A549 (cell line): ENCODE measurements around the gene SNX5.

ENCODE experiments used
- BHLHE40 ChIP-seq: IDR thresholded peaks from 2 replicates; pipeline ENCODE4 v1.6.1; 2012; ENCODE audit warnings: low read depth, low read length, inconsistent platforms
- CBX2 ChIP-seq: fragments of 200-600 bp; sonication (generic); IDR thresholded peaks from 2 replicates; pipeline ENCODE4 v1.6.1; 2016; ENCODE audit warnings: low read depth, mild to moderate bottlenecking, borderline replicate concordance
- CEBPB ChIP-seq, 2 experiments: fragments of >200 bp in 1 of 2; sonication (Bioruptor Twin) in 1 of 2; formaldehyde crosslinking in 1 of 2; IDR thresholded peaks; 2 replicates each; pipeline ENCODE4 v1.6.1; 2012 to 2016
- CHD4 ChIP-seq: fragments of 200-600 bp; sonication (generic); IDR thresholded peaks from 2 replicates; pipeline ENCODE4 v1.6.1; 2016; ENCODE audit warnings: antibody characterized with exemption, mild to moderate bottlenecking, borderline replicate concordance
- CTCF ChIP-seq: fragments of >200 bp; sonication (Bioruptor Twin); formaldehyde crosslinking; IDR thresholded peaks from 3 replicates; pipeline ENCODE4 v1.5.1; 2016
- EP300 ChIP-seq, 2 experiments: fragments of >200 bp; sonication (Bioruptor Twin); formaldehyde crosslinking; IDR thresholded peaks; 2 replicates in 1 of 2; 3 replicates in 1 of 2; pipeline ENCODE4 v1.6.1; 2016 to 2017
- HOXB13 ChIP-seq: fragments of 250-450 bp; sonication (Bioruptor Pico); IDR thresholded peaks from 2 replicates; pipeline ENCODE4 v1.5.0; 2020; ENCODE audit warnings: low read depth, mild to moderate bottlenecking, moderate library complexity
- MAX ChIP-seq: IDR thresholded peaks from 2 replicates; pipeline ENCODE4 v1.6.1; 2012
- PBX3 ChIP-seq: IDR thresholded peaks from 2 replicates; pipeline ENCODE4 v1.6.1; 2012
- POLR2A ChIP-seq: IDR thresholded peaks from 2 replicates; pipeline ENCODE4 v1.6.1; 2012; ENCODE audit warnings: mild to moderate bottlenecking, low read length
- RCOR1 ChIP-seq: fragments of 150-350 bp; IDR thresholded peaks from 2 replicates; pipeline ENCODE4 v1.6.1; 2014; ENCODE audit warnings: antibody characterized with exemption, low read length, low read depth
- REST ChIP-seq: fragments of 200-600 bp; sonication (generic); IDR thresholded peaks from 2 replicates; pipeline ENCODE4 v1.6.1; 2016; ENCODE audit warnings: antibody characterized with exemption, mild to moderate bottlenecking, moderate library complexity
- TP53 ChIP-seq: fragments of 250-450 bp; sonication (Bioruptor Pico); IDR thresholded peaks from 2 replicates; pipeline ENCODE4 v1.5.0; 2021; ENCODE audit warnings: mild to moderate bottlenecking, moderate library complexity

GRCh38 chr20:17964073-17964472 lies 4.5 kb downstream of the SNX5 start:
- TF ChIP-seq HOXB13 (CRISPR knock-in tag) (no peak), POLR2A (no peak), REST (no peak), CEBPB (IDR thresholded peaks at IDR 0.05) (no peak), EP300 (IDR thresholded peaks at IDR 0.05) (no peak), CHD4 (no peak), MAX (no peak), CTCF (no peak), BHLHE40 (no peak), CBX2 (no peak), PBX3 (no peak), TP53 (CRISPR knock-in tag) (no peak), RCOR1 (no peak)
